Measurements from ENCODE around the gene CRYBB3.
"Not testable (repeated sequence)": the region's sequence is repeated elsewhere in the genome, so short reads cannot be mapped to it uniquely, and the experiment has no call there.

CRYBB3 gene

DNA sequence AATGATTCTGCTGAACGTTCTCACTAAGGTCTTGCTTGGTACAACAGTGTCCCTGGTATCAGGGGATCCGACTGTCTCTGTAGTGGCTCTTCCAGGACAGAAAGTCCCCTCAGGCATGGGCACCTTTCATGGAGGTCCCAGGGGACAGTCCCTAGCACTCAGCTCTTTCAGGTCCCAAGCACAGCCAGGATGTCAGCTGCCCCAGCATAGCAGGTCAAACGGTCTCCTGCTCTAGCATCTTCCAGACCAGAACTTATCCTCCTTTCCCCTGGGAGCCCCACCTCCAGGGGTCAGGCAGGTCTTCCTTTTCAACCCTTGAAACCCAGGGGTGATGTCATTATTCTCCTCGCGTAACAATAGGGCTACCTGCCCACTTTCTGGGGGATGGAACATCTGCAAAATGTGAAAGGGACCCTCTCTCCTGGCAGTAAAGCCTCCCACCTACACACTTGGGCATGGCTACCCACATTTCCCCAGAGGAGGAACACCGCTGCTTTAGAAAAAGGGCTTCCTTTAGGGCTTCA is 24.7 kb upstream of the CRYBB3 start:
- no peak for DNase-seq (ENCODE audit: low read depth, low spot score)

DNA sequence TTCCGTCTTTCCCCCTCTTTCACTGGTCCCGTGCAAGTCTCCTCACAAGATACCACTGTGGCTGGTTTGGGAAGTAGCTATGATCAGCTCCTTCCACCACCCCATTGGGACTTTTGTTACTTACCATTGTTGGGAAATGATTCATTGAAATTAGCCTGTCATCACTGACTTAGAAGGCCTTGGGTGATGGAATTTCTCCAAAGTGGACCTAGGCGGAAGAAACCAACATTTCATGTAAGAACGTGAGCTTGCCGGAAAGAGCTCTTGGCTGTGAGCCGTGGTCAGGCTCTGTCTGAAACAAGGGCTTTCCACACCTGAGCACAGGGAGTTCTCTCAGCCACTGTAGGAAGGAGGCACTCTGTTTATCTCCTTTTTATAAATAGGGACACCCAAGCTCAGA is 23.5 kb upstream of the CRYBB3 start:
- no peak for DNase-seq (ENCODE audit: low read depth, low spot score)

DNA sequence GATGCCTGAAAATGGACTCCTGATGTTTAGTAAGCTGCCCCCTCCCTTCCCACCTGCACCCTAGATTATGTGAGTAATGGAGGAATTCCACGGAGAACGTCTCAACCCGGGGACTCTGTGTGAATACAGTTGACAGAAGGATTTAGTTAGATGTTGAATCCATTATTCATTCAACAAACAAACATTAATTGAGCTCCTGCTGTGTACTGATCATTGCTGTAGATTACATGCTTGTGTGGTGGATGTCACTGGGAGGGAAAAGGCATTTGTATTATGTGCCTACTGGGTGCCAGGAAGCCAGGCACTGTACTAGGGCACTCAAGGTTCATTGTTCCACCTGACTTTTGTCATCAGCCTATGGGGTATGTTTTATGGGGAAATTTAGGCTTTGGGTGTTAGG is 22.9 kb upstream of the CRYBB3 start:
- DNase-seq (ENCODE audit: low read depth, low spot score), result no peak

DNA sequence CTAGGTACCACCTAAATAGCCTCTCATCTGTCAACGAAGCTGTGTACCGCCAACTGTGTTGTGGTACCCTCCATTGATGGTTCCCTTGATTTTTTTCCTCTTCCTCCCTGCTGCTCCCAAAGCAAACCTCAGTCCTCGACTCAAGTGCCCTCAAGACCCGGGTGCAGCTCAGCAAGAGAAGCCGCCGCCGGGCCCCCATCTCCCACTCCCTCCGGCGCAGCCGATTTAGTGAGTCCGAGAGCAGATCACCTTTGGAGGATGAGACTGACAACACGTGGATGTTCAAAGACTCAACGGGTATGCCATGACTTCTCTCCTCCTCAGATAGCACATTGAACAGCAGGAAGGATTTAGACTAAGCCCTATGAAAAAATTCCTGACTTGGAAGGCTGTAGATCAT is 22.4 kb upstream of the CRYBB3 start:
- no peak for DNase-seq (ENCODE audit: low read depth, low spot score)

DNA sequence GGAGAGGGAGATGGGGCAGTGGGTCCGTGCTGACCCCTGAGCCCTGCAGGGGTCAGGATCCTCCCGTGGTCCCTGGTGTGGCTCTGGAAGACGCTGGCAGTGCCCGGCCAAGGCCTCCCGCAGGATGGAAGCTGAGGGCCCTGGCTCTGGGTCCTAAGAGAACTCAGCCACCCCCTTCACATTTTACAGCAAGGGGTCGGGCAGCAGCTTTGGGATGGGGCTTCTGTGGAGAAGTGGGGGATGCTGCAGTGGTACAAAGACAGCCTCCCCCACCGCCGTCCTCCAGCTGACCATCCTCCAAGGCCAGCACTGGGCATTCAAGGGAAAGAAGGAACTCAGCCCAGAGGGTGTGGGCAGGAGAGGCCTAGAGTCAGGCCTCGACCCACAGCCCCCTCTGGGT is 21.8 kb upstream of the CRYBB3 start:
- no peak for DNase-seq (ENCODE audit: low read depth, low spot score)

DNA sequence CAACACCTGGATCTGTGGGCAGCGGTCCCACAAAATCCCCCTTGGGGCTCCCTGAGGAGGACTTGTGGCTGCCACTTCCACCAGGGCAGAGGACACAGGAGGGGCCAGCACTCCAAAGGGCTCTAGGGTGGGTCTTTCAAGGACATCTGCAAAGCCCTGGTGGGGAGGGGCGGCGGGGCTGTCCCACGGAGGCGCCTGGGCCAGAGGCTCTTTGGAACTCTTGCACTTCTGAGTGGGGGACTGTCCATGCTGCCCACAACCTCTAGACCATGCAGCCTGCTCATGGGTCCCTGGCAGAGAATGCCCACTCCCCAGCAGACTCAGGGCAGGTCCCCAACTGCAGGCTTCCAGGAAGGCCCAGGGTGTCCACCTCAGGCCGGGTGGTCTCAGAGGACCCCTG is 21.3 kb upstream of the CRYBB3 start:
- not testable (repeated sequence) for DNase-seq (ENCODE audit: low read depth, low spot score)

DNA sequence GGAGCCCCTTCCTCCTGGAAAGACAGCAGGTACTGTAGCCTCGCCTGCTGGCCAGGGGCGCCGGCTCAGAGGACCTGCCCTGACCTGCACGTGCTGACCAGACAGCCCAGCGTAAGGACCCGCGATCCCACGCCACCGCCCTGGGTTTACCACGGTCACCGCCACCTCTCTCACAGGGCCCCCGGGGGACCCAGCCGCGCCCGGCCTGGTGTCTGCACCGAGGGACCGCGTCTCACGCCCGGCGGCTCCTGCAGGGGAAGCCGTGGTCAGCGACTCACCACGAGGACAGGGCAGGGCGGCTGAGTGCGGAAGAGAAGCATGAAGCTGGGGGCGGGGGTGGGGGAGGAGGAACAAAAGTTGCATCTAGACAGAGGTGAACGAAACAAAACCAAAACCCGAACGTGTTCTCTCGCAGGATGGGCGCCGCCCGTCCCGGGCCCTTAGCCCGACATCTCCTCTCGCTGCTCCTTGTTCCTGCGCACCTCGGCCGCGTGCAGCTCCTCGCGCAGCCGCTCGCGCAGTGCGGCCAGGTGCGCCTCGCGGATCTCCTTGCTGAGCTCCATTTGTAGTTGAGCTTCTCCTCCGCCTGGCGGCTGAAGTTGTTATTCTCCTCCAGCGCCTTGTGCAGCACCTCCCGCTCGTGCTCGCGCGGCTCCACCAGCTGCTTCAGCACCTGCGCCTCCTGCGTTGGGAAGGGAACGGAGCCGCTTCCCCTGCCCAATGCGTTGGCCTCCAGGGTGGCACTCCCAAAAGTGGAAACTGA is 20.6 kb upstream of the CRYBB3 start:
- not testable (repeated sequence) for DNase-seq (ENCODE audit: low read depth, low spot score)

DNA sequence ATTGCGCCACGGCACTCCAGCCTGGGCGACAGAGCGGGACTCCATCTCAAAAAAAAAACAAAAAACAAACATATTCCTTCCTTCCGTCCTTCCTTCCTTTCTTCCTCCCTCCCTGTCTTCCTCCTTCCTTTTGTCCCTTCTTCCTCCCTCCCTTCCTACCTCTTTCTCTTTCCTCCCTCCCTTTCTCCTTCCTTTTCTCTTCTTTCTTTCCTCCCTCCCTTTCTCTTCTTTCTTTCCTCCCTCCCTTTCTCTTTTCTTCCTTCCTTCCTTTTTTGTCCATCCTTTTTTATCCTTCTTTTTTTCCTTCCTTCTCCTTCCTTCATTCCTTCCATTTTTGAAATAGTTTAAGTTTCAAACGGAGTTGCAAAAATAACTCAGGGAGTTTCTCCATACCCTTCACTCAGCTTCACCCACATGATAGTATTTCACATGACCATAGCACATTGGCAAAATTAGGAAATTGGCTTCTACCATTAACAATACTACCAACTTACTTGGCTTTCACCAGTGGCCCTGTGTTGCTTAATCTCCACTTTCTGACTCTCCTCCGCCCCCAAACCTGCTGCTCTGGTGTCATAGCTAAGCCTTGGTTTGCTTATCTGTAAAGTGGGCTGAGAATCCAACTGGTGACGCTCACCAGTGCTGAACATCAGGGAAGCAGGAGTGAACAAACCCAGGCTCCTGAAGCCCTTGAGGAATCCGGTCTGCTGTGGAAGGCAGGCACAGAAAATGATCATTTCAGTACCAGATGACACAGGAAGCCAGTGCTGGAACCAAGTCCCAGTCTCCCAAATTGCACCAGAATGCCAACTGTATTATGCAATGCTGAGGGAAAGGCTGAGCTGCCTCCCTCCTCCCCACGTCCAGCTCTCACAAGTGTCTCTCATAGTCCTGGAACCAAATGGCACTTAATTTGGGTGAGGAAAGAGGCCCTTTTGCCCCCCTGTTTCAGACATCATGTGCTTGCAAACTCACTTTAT is 17.2 kb upstream of the CRYBB3 start:
- no peak for DNase-seq (ENCODE audit: low read depth, low spot score)

DNA sequence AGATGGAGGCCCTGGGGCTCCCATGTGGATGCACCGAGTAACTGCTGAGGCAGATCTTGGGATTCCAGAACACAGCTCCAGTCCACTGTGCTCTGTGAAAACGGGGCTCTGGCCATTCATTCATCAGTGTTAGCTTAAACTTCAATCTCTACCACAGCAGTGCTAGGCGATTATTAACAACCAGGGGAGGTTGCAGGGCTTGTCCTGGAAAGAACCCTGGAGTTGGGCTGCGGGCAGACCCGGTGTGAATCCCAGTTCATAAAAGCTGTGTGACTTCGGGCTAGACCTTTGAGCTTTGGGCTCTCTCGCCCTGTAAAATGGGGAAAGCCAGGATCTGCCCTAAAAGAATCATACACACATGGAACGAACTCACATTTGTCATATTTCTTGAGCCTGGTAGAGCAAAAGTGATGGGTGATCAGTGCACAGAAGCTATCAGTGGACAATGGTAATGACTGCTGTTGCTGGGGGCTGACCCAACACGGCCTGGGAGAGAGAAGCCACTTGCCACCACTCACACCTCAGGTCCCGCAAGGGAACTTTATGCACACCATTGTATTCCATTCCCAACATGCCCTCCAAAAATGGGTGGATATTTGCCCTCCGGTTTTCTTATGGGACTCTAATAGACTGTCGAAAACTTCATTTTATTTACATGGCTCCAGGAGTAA is 15.6 kb upstream of the CRYBB3 start:
- DNase-seq (ENCODE audit: low read depth, low spot score), result no peak

DNA sequence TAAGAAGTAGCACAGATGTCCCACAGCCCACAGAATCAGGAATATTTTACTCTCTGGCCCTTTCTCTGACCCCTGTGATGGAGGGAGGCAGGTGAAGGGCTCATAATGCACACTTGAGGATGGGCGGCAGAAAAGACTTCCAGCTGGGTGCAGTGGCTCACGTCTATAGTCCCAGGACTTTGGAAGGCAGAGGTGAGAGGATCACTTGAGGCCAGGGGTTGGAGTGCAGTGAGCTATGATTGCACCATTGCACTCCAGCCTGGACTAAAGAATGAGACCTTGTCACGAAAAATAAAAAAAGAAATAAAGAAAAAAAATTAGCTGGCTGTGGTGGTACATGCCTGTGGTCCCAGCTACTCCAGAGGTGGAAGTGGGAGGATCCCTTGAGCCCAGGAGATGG is 13.5 kb upstream of the CRYBB3 start:
- no peak for DNase-seq (ENCODE audit: low read depth, low spot score)

DNA sequence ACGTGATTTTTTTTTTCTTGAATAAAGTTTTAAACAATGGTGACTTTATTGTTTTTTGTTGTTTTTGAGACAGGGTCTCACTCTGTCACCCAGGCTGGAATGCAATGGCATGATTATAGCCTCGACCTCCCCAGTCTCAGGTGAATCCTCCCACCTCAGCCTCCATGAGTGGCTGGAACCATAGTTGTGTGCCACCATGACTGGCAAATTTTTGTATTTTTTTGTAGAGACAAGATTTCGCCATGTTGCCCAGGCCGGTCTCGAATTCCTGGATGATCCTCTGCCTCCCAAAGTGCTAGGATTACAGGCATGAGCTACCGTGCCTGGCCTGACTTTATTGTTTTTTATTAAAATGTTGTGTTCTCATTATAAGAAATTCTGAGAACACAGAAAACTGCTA is 12.2 kb upstream of the CRYBB3 start:
- no peak for DNase-seq (ENCODE audit: low read depth, low spot score)

DNA sequence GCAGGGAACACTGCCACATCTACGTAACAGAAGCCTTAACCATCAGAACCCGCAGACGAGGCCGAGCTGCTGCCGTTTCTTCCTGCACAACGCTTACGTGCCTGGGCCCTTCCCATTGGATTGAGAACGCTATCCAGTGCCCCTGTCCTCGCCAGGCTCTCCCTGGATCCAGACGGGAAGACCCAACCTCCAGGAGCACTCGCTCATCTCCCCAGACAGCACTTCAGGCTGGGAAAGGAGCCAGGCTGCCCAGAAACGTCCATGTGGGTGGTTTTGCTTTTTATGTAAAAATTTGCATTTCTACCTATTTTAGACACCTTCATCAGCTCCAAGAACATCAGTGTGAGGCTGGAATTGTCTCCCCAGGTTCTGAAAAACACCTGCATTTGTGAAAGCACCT is 7.3 kb upstream of the CRYBB3 start:
- no peak for DNase-seq (ENCODE audit: low read depth, low spot score)

DNA sequence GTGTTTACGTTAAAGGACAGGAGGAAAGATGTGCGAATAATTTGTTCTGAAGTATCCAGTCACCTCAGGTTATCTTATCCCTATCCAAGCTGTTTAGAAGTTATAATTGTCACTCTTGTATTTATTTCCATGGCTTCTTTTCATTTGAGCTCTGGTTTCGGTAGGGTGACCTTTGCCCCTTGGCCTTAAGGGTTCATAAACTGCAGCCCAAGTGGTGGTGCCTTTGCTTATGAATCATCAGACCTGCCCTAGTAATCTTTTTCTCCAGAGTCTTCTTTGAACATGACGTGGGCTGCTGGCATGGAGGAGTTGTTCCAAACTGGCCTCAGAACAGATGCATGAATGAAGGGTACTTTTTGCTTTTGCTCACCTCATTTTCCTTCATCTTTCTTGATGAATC is 6.5 kb upstream of the CRYBB3 start:
- DNase-seq (ENCODE audit: low read depth, low spot score), result no peak

DNA sequence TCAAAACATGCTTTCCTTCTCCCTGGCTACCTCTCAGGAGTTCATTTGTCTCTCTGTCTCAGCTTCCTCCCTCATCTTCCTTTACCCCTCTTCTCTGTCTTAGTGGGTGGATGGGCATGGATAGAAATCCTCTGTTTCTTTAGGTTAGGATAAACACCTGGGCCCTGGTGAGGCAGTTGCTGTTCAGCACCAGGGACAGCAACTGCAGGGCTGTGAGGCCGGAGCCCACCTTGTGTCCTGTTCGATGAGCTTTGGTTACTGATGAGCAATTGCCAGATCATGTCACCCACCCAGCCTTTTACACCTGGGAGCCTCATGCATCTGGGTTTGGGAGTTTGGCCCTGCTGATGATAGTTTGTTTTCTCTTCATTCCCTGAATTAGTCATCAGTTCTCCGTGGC is 6.1 kb upstream of the CRYBB3 start:
- no peak for DNase-seq (ENCODE audit: low read depth, low spot score)

DNA sequence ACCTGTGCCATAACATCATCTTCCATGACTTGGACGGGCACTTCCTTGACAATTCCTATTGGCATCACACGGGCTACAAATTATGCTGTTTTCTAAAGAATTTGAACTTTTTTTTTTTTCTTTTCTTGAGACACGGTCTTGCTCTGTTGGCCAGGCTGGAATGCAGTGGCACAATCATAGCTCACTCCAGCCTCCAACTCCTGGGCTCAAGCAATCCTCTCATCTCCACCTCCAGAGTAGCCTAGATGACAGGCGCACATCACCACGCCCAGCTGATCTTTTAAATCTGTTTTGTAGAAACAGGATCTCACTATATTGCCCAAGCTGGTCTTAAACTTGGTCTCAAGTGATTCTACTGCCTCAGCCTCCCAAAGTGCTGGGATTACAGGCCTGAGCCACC is 3.3 kb upstream of the CRYBB3 start:
- no peak for DNase-seq (ENCODE audit: low read depth, low spot score)

DNA sequence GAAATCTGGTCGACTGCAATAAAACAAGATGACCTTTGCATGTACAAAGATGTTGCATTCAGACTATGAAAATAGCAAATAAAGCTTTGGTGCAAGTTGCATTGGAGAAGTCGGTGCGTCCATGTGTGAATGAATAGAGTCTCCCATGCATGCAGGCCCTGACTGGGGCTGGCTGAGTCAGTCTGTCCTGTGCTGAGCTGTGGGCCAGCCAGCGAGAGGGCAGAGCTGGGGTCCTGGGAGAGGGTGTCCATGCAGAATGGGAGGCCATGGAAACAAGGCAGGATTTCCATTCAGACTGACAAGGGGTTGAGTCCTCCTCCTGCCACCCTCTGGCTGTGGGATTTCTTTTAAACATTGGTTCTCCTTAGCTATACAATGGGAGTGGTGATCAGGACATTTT is 2.3 kb upstream of the CRYBB3 start:
- DNase-seq (ENCODE audit: low read depth, low spot score), result no peak

DNA sequence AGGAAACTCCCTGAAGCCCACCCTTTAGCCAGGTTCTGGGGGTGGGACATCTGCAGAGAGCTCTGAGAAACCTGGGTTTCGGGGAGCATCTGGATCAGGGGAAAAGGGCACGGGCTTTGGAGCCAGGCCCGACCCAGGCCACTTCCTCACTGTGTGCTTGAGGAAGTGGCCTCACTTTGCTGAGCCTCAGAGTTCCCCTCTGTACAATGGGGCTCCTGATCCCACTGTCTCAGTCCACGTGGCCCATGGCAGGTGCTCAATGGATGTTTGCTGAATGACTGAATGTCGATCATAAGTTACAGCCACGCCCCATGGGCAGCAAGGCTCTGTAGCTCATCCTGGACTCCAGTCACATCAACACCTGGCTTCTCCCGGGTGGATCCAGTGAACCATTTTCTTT is 1.3 kb downstream of the CRYBB3 start:
- no peak for DNase-seq (ENCODE audit: low read depth, low spot score)

DNA sequence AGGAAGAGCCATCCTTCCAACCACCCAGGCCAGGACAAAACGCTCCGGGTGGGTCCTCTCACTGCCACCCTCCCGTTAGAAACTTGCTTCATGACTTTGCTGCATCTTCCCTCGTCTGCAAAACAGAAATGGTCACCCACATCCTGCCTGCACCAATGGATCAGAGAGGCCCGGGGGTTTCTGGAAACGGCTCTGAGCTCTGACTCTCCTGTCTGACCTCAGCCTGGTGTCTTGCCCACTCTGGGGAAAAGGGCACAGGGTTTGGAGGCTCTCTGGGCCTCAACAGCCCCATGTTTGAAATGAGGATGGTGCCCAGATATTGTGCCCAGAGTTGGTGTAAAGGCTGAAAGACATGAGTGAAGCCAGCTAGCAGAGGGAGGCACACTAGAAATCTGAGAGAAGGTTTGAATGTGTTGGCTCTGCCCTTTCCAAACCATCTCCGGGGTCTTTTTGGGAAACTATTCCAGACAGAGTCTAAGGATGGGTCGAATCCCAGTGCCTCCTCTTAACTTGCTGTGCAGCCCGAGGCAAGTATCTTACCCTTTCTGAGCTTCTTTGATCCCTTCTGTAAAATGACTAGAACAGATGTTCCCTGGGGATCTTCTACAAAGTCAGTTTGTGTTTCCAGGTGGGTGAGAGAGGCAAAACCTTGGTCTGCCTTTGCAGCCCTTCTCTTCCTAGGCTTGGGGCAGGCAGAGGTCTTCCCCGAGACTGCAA is 2.1 kb downstream of the CRYBB3 start:
- DNase-seq (ENCODE audit: low read depth, low spot score), result no peak

DNA sequence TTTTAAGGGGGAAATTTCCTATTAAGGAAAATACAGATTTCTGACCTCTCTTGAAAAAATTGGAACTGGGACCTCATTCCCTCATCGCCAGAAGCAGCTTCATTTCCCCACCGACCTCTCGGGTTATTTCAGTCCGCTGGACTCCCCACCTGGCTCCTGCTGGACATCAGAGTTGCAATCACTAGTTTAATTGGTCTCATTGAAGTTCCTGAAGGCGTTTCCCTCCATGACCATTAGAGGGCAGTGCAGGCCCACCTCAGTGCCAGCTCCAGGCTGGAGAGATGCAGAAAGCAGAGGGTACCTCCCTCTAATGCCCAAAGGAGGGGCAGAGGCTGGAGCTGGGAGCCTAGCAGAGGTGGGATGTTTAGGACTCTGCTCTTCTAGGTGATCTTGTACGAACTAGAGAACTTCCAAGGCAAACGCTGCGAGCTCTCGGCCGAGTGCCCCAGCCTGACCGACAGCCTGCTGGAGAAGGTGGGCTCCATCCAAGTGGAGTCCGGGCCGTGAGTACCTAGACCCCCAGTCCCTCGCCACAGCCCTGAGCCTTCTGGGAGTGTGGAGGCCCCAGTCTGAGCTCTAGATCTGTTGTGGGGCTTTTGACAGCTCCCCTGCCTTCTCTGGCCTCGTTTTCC is 2.7 kb downstream of the CRYBB3 start:
- DNase-seq (ENCODE audit: low read depth, low spot score), result no peak

DNA sequence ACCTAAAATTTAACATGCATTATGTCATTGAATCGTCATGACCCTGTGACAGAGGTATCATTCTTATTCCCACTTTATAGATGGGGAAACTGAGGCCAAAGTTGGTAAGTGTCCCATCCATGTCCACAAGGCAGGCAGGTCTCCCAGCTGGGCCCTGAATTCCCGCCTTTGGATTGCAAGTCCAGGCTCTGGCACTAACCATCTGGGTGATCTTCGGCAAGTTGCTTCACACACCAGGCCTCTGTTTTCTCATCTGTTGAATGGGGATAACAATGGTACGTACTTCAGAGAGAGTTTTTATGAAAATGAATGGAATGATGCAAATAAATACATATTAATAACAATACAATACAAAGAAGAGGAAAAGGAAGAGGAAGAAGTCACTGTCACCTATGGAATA is 3.4 kb downstream of the CRYBB3 start:
- no peak for DNase-seq (ENCODE audit: low read depth, low spot score)

DNA sequence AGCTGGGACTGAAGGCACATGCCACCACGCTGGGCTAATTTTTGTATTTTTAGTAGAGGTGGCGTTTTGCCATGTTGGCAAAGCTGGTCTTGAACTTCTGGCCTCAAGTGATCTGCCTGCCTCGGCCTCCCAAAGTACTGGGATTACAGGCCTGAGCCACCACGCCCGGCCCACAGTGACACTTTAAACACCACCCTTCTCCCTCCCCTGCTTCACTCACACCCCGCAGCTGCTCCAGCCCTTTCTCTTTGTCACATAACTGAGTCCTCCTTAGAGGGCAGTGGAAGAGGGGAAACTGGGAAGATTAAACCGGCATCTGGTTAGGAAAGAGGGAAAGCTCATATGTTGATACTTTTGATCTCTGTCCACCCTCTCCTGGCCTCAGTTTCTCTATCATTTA is 4.9 kb downstream of the CRYBB3 start:
- DNase-seq (ENCODE audit: low read depth, low spot score), result not testable (repeated sequence)
